Smooth muscle cell (in vitro differentiated cells): Measurements from ENCODE around the gene SORCS2. TPM values are rescaled to one million over a fixed set of nuclear protein-coding genes. Genes with fewer than 3 reads are reported as not detected.

Experiments used
- DNase-seq: peaks from one replicate; lab custom pipeline; 2025; ENCODE audit not compliant: unreplicated experiment; lab: John Stamatoyannopoulos, UW
- H2AFZ ChIP-seq: fragments of 200-600 bp; sonication (generic); 2 replicates; pipeline ENCODE4 v1.6.0; 2016; ENCODE audit warnings: antibody characterized with exemption, low read depth, mild to moderate bottlenecking
- H3F3A ChIP-seq: fragments of 200-600 bp; sonication (generic); 2 replicates; pipeline ENCODE4 v1.6.0; 2017; ENCODE audit warnings: antibody characterized with exemption, low read depth
- H3K27ac ChIP-seq: fragments of 200-600 bp; sonication (generic); 2 replicates; pipeline ENCODE4 v1.5.1; 2016; ENCODE audit warnings: low read depth, mild to moderate bottlenecking
- H3K27me3 ChIP-seq: fragments of 200-600 bp; sonication (generic); 2 replicates; pipeline ENCODE4 v1.6.1; 2016; ENCODE audit warnings: low read depth, mild to moderate bottlenecking
- H3K36me3 ChIP-seq: fragments of 200-600 bp; sonication (generic); 2 replicates; pipeline ENCODE4 v1.5.1; 2016; ENCODE audit warnings: low read depth
- H3K4me1 ChIP-seq: fragments of 200-600 bp; sonication (generic); 2 replicates; pipeline ENCODE4 v1.5.1; 2016; ENCODE audit warnings: low read depth
- H3K4me2 ChIP-seq: fragments of 200-600 bp; sonication (generic); 2 replicates; pipeline ENCODE4 v1.6.0; 2016; ENCODE audit warnings: mild to moderate bottlenecking
- H3K4me3 ChIP-seq: fragments of 200-600 bp; sonication (generic); 2 replicates; pipeline ENCODE4 v1.5.1; 2016; ENCODE audit warnings: mild to moderate bottlenecking
- H3K79me2 ChIP-seq: fragments of 200-600 bp; sonication (generic); 2 replicates; pipeline ENCODE4 v1.6.0; 2016; ENCODE audit warnings: low read depth, mild to moderate bottlenecking
- H3K9ac ChIP-seq: fragments of 200-600 bp; sonication (generic); 2 replicates; pipeline ENCODE4 v1.6.0; 2016; ENCODE audit warnings: low read depth
- H3K9me3 ChIP-seq: fragments of 200-600 bp; sonication (generic); replicated peaks from 2 replicates; pipeline ENCODE4 v1.5.1; 2016; ENCODE audit warnings: low read depth
- H4K20me1 ChIP-seq: fragments of 200-600 bp; sonication (generic); 2 replicates; pipeline ENCODE4 v1.6.0; 2016; ENCODE audit warnings: low read depth
- WGBS: methylation state at CpG from one replicate; pipeline ENCODE4 v1.1.7; 2016; ENCODE audit warnings: low lambda C conversion rate; 5-methylcytosine and 5-hydroxymethylcytosine counted together
- polyA plus RNA-seq: library from polyadenylated mRNA; unstranded; fragments of >200 nt; fragmentation: Nextera tagmentation; extraction: Ambion mirVana; gene quantifications from 2 replicates; pipeline ENCODE4 v1.2.1, GENCODE V29; 2016
- total RNA-seq: library from RNA; depleted of rRNA; stranded (reverse); fragments of >200 nt; gene quantifications from 2 replicates; pipeline ENCODE4 v1.2.3, GENCODE V29; 2014
- TF ChIP-seq, protein P1 (sequence below): fragments of 200-600 bp; sonication (generic); IDR thresholded peaks from 2 replicates; pipeline ENCODE4 v1.5.1; 2017; ENCODE audit warnings: borderline replicate concordance, mild to moderate bottlenecking, antibody characterized with exemption; ENCODE audit not compliant: insufficient read depth, poor library complexity, severe bottlenecking

Gene SORCS2
- total and polyA plus RNA-seq, 2 experiments from 2014 or later = 5.2 to 9.3 TPM

DNA sequence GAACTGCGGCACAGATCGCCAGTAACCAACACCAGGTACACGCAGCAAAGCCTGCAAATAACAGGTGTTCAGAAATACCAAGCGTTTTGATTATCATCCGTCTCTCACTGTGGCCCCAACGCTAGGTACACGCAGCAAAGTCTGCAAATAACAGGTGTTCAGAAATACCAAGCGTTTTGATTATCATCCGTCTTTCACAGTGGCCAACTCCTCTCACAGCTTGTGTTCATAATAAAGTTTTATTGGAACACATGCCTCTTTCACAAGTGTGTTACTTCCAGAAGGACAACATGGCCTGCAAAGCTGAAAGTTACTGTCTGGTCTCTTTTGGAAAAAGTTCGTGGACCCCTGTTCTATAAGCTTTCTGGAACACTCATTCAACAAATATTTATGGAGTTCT is 594.2 kb downstream of the SORCS2 start:
- peaks cover 5% of the 10 kb centered on the region for H3K36me3 ChIP-seq
- TF ChIP-seq, protein P1, sequence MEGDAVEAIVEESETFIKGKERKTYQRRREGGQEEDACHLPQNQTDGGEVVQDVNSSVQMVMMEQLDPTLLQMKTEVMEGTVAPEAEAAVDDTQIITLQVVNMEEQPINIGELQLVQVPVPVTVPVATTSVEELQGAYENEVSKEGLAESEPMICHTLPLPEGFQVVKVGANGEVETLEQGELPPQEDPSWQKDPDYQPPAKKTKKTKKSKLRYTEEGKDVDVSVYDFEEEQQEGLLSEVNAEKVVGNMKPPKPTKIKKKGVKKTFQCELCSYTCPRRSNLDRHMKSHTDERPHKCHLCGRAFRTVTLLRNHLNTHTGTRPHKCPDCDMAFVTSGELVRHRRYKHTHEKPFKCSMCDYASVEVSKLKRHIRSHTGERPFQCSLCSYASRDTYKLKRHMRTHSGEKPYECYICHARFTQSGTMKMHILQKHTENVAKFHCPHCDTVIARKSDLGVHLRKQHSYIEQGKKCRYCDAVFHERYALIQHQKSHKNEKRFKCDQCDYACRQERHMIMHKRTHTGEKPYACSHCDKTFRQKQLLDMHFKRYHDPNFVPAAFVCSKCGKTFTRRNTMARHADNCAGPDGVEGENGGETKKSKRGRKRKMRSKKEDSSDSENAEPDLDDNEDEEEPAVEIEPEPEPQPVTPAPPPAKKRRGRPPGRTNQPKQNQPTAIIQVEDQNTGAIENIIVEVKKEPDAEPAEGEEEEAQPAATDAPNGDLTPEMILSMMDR = no peak

DNA sequence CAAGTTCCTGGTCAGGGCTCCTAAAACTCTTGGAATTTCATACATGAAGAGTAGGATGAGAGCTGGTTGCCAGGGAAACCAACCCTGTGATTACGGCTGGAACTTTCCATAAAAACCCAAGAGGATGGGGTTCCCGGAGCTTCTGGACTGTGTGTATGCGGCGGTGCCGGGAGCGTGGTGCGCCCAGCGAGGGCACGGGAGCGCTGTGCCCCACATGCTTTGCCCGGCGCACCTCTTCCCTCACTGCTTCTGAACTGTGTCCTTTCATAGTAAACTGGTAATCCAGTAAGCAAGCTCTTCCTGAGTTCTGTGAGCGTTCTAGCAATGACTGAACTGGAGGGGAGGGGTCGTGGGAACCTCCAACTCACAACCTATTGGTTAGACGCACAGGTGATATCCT is 594.7 kb downstream of the SORCS2 start:
- H3K4me1 ChIP-seq = peaks cover 5% of the 10 kb centered on the region
- H3K79me2 ChIP-seq = no peaks in the 10 kb centered on the region
- 95% methylated on average over 15 of the region's 15 CpGs for WGBS
- H3F3A ChIP-seq = peaks cover 8% of the 10 kb centered on the region
- no peak overlapping the region for H3K4me3 ChIP-seq
- H4K20me1 ChIP-seq = peaks cover 44% of the 10 kb centered on the region
- no peak for DNase-seq
- no peak overlapping the region for H3K4me2 ChIP-seq
- H3K9ac ChIP-seq = no peak overlapping the region
- no peaks in the 10 kb centered on the region for H3K9me3 ChIP-seq
- no peaks in the 10 kb centered on the region for H3K27me3 ChIP-seq
- TF ChIP-seq, protein P1 = no peak
- H2AFZ ChIP-seq = no peak overlapping the region
- no peak overlapping the region for H3K27ac ChIP-seq
- H3K36me3 ChIP-seq = peaks cover 5% of the 10 kb centered on the region

More for the DNA sequence above, 594.2 kb downstream of the SORCS2 start:
- DNase-seq = no peak
- Histone ChIP-seq H4K20me1 (peaks cover 38% of the 10 kb centered on the region), H3K4me1 (peaks cover 10% of the 10 kb centered on the region), H3K27ac (no peak overlapping the region), H3K27me3 (no peaks in the 10 kb centered on the region), H3K4me2 (no peak overlapping the region), H2AFZ (no peak overlapping the region), H3K4me3 (no peak overlapping the region), H3K9me3 (no peaks in the 10 kb centered on the region), H3F3A (peaks cover 13% of the 10 kb centered on the region), H3K9ac (no peak overlapping the region), H3K79me2 (no peaks in the 10 kb centered on the region)
- WGBS = 87% methylated on average over 10 of the region's 10 CpGs

DNA sequence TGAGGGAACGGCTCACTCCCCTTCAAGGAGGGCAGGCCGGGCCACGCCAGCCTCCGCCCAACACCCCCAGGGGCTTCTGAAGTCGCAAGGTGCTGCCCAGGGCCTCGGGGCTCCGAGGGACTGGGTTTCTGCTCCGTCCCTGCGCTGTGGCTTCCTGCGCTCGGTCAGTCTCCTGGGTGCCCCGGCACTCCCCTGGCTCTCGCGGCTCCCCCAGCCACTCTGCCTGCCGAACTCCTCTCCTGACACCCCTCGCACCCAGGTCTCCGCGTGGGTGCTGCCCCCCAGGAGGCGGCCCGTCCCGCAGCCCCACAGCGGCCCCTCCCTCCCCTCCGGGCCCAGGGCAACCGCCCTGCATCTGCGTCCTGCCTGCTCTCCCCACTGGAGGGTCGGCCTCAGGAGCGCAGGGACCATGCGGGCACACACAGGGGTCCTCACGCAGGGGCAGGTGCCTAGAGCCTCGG is 595.4 kb downstream of the SORCS2 start:
- H3K4me1 ChIP-seq = no peaks in the 10 kb centered on the region
- peaks cover 5% of the 10 kb centered on the region for H3F3A ChIP-seq
- H3K9me3 ChIP-seq = no peaks in the 10 kb centered on the region
- no peak overlapping the region for H3K4me3 ChIP-seq
- TF ChIP-seq, protein P1 = no peak
- peaks cover 5% of the 10 kb centered on the region for H3K36me3 ChIP-seq
- H3K27me3 ChIP-seq = no peaks in the 10 kb centered on the region
- peaks cover 49% of the 10 kb centered on the region for H4K20me1 ChIP-seq
- no peak for DNase-seq
- over 99% methylated on average over 22 of the region's 30 CpGs for WGBS
- no peak overlapping the region for H3K9ac ChIP-seq
- no peak overlapping the region for H3K27ac ChIP-seq
- no peak overlapping the region for H2AFZ ChIP-seq
- no peaks in the 10 kb centered on the region for H3K79me2 ChIP-seq
- H3K4me2 ChIP-seq = no peak overlapping the region

DNA sequence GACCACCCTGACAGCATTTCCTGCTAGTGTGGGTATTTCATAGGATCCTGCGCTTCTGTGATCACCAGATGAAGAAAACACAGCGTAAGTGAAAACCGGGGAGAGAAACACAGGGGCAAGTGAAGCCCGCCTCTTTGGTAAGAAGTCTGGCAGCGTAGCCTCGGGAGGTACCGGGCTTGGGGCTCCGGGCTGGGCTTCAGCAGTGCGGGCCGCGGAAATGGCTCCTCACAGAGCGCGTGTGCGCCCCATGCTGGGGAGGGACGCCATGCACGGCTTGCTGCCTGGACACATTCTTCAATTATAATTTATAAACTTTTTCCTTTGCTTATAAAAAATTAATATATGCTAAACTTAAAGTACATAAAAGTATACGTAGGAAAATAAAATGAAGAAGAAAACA is 595.9 kb downstream of the SORCS2 start:
- WGBS = 97% methylated on average over 17 of the region's 17 CpGs
- no peaks in the 10 kb centered on the region for H3K4me1 ChIP-seq
- H3K4me2 ChIP-seq = no peak overlapping the region
- H3F3A ChIP-seq = peaks cover 4% of the 10 kb centered on the region
- H3K4me3 ChIP-seq = no peak overlapping the region
- no peaks in the 10 kb centered on the region for H3K27me3 ChIP-seq
- no peak overlapping the region for H3K9ac ChIP-seq
- H3K36me3 ChIP-seq = peaks cover 5% of the 10 kb centered on the region
- H3K27ac ChIP-seq = no peak overlapping the region
- H2AFZ ChIP-seq = no peak overlapping the region
- no peaks in the 10 kb centered on the region for H3K9me3 ChIP-seq
- TF ChIP-seq, protein P1 = no peak
- peaks cover 49% of the 10 kb centered on the region for H4K20me1 ChIP-seq
- DNase-seq = no peak
- no peaks in the 10 kb centered on the region for H3K79me2 ChIP-seq
